Measurements from ENCODE around the gene AMACR. TPM values are rescaled to one million over a fixed set of nuclear protein-coding genes. Genes with fewer than 3 reads are reported as not detected.

AMACR gene
- total and polyA plus RNA-seq, 10 of the 15 experiments (the other 5 are each of a cell fraction or from before 2014, with no cell fraction given): 2.6 to 20.4 (median 10.4) TPM

- Histone ChIP-seq H3K79me2 (ENCODE audit: control insufficient read depth, insufficient read depth, low read length) (no peaks in the 10 kb centered on the region), H3K9me3 (replicated peaks; ENCODE audit: control insufficient read depth, insufficient read depth, low read length) (no peaks in the 10 kb centered on the region), H3K27me3 (replicated peaks in 1 of 2; ENCODE audit: control insufficient read depth in 2 of 2, insufficient read depth in 2 of 2, low read length in 1 of 2) (no peaks in the 10 kb centered on the region), H3K36me3 (ENCODE audit: control insufficient read depth in 2 of 2, insufficient read depth in 2 of 2, low read length in 1 of 2) (no peaks in the 10 kb centered on the region), H3K9ac (ENCODE audit: control insufficient read depth, insufficient read depth, low read length) (no peak overlapping the region), H4K20me1 (ENCODE audit: control insufficient read depth, insufficient read depth) (no peaks in the 10 kb centered on the region), H2AFZ (ENCODE audit: control insufficient read depth, low read depth, low read length) (no peak overlapping the region), H3K4me2 (ENCODE audit: control insufficient read depth, insufficient read depth) (no peak overlapping the region), H3K27ac (ENCODE audit: control insufficient read depth, insufficient read depth) (no peak overlapping the region), H3K4me3 (no peak overlapping the region), H3K4me1 (ENCODE audit: control insufficient read depth, insufficient read depth, low read length) (peaks cover 2% of the 10 kb centered on the region; the same call in 1 of the 2 replicates)
- FAIRE-seq (no peak), DNase-seq (ENCODE audit: low read depth, low spot score) (no peak), ATAC-seq (no peak)
- intact Hi-C loops (cut with micrococcal nuclease; ENCODE audit: unreplicated experiment) (no loop called here), in situ Hi-C loops (cut with MboI) (no loop called here)
- RAD21 ChIA-PET (ENCODE audit: unreplicated experiment): no interaction called here
- SMC1A ChIA-PET (ENCODE audit: uncharacterized antibody, unreplicated experiment): interaction anchor here (1.3 to 1.5 kb wide), 2 partner anchors 9 to 28 kb away, joined by 3 to 5 read pairs; no protein-coding TSS in a partner anchor
- WGBS (ENCODE audit: insufficient coverage, insufficient replicate concordance, low lambda C conversion rate, missing lambda C conversion rate): 95% methylated on average over 3 of the region's 3 CpGs
- POLR2A ChIA-PET: interaction anchor here (0.6 kb wide), 1 partner anchor 16 kb away, joined by 3 read pairs; no protein-coding TSS in a partner anchor
- CTCF ChIA-PET: interaction anchor here (0.6 to 1.2 kb wide), 3 partner anchors 8 to 539 kb away, joined by 3 to 4 read pairs (median 4); no protein-coding TSS in a partner anchor
- TF ChIP-seq NFIC (IDR thresholded peaks at IDR 0.05; ENCODE audit: low read depth, low read length) (no peak), RCOR1 (conservative IDR thresholded peaks at IDR 0.05; ENCODE audit: low read depth, low read length) (no peak), USF1 (IDR thresholded peaks at IDR 0.05; ENCODE audit: borderline replicate concordance, extremely low read length, insufficient read depth, low read depth, low read length) (no peak), PBX3 (IDR thresholded peaks at IDR 0.05; ENCODE audit: insufficient replicate concordance, low read depth, low read length) (no peak), EZH2 (IDR thresholded peaks at IDR 0.05; ENCODE audit: borderline replicate concordance, control insufficient read depth, low read depth, low read length) (no peak), ZNF622 (IDR thresholded peaks at IDR 0.05) (no peak), EED (IDR thresholded peaks at IDR 0.05; ENCODE audit: low read depth) (no peak)
- BruUV-seq (replicated peaks): no TSS peak
These were observed 32.6 kb upstream of the AMACR start for GRCh38 chr5:34040472-34040871.

All from GM12878 (cell line).